AG04450 (cell line): ENCODE data around the gene ZNF716. TPM values are rescaled to one million over a fixed set of nuclear protein-coding genes. Genes with fewer than 3 reads are reported as not detected.
"Not testable (repeated sequence)": the region's sequence is repeated elsewhere in the genome, so short reads cannot be mapped to it uniquely, and the experiment has no call there.

ENCODE experiments used
- CTCF ChIA-PET: fragments of 300-600, 350-600 bp; formaldehyde crosslinking; extraction: SDS; loops from one replicate; lab custom pipeline; 2022; ENCODE audit warnings: antibody characterized with exemption, inconsistent platforms; lab: Charles Lee
- POLR2A ChIA-PET: fragments of 350-600 bp; formaldehyde crosslinking; extraction: SDS; loops from one replicate; lab custom pipeline; 2021; ENCODE audit warnings: antibody characterized with exemption, inconsistent platforms; lab: Yijun Ruan, JAX
- DNase-seq: peaks from one replicate; pipeline ENCODE4 v3.0.0-alpha.2; 2011; ENCODE audit warnings: low read depth, low spot score
- H3K27ac ChIP-seq: one replicate; pipeline ENCODE4 v1.5.1; 2012; ENCODE audit warnings: low read depth, low read length, control low read depth
- H3K27me3 ChIP-seq: one replicate; pipeline ENCODE4 v1.6.0; 2012; ENCODE audit warnings: low read length; ENCODE audit not compliant: control insufficient read depth, insufficient read depth
- H3K4me3 ChIP-seq: 2 replicates; pipeline ENCODE4 v1.5.1; 2011; ENCODE audit warnings: mild to moderate bottlenecking, low read depth, low read length, control low read depth
- H3K9me3 ChIP-seq: 2 replicates; pipeline ENCODE4 v1.5.1; 2012; ENCODE audit warnings: low read length; ENCODE audit not compliant: control insufficient read depth, insufficient read depth
- polyA plus RNA-seq: library from polyadenylated mRNA; depleted of rRNA; stranded (reverse); fragments of >200 nt; gene quantifications from 2 replicates; pipeline ENCODE4 v1.2.3, GENCODE V29; 2011
- TF ChIP-seq, protein P1 (sequence below): IDR thresholded peaks from 2 replicates; pipeline ENCODE4 v1.5.1; 2011; ENCODE audit warnings: low read depth, low read length, control low read depth, inconsistent platforms

ZNF716 gene
- polyA plus RNA-seq, 1 experiment: not detected

DNA sequence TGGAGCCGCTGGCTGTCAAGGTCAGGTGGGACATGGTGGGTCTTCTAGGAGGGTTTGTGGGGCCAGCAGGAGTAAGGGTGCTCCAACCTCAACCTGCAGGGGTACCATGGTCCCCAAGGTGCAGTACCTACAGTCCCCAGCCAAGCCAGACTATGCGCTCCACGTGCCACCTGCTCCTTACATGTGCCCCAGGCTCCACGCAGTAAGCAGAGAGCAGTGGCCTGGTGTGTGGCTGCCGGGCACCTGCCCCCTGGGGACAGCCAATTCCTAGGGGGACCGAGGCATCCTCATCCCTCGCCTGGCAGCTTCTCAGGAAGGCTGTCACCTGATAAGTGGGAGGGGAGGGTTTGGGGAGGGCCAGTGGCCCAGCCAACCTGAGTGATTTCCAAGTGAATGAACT, 11.7 kb upstream of the ZNF716 start:
- TF ChIP-seq, protein P1, sequence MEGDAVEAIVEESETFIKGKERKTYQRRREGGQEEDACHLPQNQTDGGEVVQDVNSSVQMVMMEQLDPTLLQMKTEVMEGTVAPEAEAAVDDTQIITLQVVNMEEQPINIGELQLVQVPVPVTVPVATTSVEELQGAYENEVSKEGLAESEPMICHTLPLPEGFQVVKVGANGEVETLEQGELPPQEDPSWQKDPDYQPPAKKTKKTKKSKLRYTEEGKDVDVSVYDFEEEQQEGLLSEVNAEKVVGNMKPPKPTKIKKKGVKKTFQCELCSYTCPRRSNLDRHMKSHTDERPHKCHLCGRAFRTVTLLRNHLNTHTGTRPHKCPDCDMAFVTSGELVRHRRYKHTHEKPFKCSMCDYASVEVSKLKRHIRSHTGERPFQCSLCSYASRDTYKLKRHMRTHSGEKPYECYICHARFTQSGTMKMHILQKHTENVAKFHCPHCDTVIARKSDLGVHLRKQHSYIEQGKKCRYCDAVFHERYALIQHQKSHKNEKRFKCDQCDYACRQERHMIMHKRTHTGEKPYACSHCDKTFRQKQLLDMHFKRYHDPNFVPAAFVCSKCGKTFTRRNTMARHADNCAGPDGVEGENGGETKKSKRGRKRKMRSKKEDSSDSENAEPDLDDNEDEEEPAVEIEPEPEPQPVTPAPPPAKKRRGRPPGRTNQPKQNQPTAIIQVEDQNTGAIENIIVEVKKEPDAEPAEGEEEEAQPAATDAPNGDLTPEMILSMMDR: no peak
- Histone ChIP-seq H3K27me3 (no peaks in the 10 kb centered on the region), H3K9me3 (peaks cover 48% of the 10 kb centered on the region), H3K27ac (no peak overlapping the region), H3K4me3 (no peak overlapping the region)
- DNase-seq: no peak
- ChIA-PET POLR2A (no interaction called here), CTCF (no interaction called here)

DNA sequence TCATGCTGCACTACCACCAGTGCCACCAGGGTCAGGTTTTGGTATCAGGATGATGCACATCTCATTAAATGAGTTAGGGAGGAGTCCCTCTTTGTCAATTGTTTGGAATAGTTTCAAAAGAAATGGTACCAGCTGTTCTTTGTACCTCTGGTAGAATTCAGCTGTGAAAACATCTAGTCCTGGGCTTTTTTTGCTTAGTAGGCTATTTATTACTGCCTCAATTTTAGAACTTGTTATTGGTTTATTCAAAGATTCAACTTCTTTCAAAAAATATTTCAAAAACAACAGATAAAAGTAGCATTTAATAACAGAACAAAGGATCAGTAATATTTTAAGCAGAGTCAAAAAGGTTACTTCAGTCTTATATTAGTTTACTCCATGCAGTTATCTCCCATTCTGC, 6.4 kb upstream of the ZNF716 start:
- no peak overlapping the region for H3K4me3 ChIP-seq
- TF ChIP-seq, protein P1: no peak

DNA sequence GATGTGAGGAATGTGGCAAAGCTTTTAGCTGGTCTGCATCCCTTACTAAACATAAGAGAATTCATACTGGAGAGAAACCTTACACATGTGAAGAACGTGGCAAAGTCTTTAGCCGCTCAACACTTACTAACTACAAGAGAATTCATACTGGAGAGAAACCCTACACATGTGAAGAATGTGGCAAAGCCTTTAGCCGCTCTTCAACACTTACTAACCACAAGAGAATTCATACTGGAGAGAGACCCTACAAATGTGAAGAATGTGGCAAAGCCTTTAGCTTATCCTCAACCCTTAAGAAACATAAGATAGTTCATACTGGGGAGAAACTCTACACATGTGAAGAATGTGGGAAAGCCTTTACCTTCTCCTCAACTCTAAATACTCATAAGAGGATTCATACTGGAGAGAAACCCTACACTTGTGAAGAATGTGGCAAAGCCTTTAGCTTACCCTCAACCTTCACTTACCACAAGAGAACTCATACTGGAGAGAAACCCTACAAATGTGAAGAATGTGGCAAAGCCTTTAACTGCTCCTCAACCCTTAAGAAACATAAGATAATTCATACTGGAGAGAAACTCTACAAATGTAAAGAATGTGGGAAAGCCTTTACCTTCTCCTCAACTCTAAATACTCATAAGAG, 19.3 kb downstream of the ZNF716 start:
- CTCF ChIA-PET, POLR2A ChIA-PET, H3K27me3 ChIP-seq, H3K27ac ChIP-seq, DNase-seq, H3K4me3 ChIP-seq: not testable (repeated sequence)
- peaks cover 21% of the 10 kb centered on the region for H3K9me3 ChIP-seq

More for the DNA sequence above, 6.4 kb upstream of the ZNF716 start:
- POLR2A ChIA-PET: no interaction called here
- H3K27ac ChIP-seq: no peak overlapping the region
- peaks cover 38% of the 10 kb centered on the region for H3K9me3 ChIP-seq
- no peak for DNase-seq
- CTCF ChIA-PET: no interaction called here
- H3K27me3 ChIP-seq: no peaks in the 10 kb centered on the region

DNA sequence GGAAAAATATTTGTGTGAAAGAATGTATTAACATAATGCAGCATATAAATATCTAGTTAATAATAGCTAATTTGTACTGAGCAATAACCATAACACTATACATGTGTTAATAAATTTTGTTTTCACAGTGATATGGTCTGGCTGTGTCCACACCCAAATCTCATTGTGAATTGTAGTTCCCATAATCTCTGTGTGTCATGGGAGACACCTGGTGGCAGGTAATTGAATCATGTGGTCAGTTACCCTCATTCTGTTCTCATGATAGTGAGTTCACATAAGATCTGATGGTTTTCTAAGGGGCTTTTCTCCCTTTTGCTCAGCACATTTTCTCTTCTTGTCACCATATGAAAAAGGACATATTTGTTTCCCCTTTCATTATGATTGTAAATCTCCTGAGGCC, 30.3 kb downstream of the ZNF716 start:
- H3K27me3 ChIP-seq, H3K4me3 ChIP-seq, H3K27ac ChIP-seq, POLR2A ChIA-PET, DNase-seq, CTCF ChIA-PET: not testable (repeated sequence)
- peaks cover 27% of the 10 kb centered on the region for H3K9me3 ChIP-seq

DNA sequence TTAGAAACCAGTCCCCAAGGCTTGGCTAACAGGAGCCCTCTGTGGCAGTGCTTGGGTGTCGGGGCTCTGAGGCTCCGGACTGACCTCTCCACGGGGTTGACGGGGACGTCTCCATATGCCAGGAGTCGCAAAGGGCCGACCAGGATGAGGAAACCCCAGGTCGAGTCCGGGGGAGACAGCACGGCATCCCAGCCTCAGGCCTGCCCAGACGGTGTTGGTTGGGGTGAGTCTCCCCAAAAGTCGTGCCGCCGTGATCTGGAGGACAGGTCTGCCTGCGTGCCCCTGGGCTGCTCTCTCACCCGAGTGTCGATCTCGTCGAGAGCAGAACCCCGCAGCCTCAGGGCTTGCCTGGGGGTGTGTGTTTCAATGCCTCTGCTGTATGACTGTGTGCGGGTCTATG, 35.0 kb downstream of the ZNF716 start:
- H3K9me3 ChIP-seq: peaks cover 51% of the 10 kb centered on the region
- H3K27me3 ChIP-seq, POLR2A ChIA-PET, DNase-seq, CTCF ChIA-PET, H3K27ac ChIP-seq, H3K4me3 ChIP-seq: not testable (repeated sequence)

DNA sequence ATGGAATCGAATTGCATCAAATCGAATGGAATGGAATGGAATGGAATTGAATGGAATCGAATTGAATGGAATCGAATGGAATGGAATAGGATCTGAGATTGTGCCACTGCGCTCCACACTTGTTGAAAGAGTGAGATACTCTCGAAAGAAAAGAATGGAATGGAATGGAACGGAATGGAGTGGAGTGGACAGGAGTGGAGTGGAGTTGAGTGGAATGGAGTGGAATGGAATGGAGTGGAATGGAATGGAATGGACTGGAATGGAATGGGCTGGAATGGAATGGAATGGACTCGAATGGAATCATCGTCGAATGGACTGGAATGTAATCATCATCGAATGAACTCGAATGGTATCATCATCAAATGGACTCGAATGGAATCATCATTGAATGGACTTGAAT, 38.0 kb downstream of the ZNF716 start:
- DNase-seq: no peak
- TF ChIP-seq, protein P1: no peak
- CTCF ChIA-PET: no interaction called here

DNA sequence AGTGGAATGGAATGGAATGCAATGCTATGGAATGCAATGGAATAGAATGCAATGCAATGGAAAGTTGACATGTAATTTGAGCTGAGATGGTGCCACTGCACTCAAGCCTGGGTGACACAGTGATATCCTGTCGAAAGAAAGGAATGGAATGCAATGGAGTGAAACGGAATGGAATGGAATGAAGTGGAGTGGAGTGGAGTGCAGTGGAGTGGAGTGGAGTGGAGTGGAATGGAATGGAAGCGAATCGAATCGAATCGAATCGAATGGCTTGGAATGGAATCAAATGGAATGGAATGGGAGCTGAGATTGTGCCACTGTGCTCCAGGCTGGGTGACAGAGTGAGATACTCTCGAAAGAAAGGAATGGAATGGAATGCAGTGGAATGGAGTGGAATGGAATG, 45.1 kb downstream of the ZNF716 start:
- H3K4me3 ChIP-seq, H3K27ac ChIP-seq, POLR2A ChIA-PET, CTCF ChIA-PET, DNase-seq, H3K27me3 ChIP-seq: not testable (repeated sequence)
- peaks cover 55% of the 10 kb centered on the region for H3K9me3 ChIP-seq

More for the DNA sequence above, 38.0 kb downstream of the ZNF716 start:
- no peak overlapping the region for H3K4me3 ChIP-seq
- H3K9me3 ChIP-seq: peaks cover 77% of the 10 kb centered on the region
- no peak overlapping the region for H3K27ac ChIP-seq
- POLR2A ChIA-PET: no interaction called here
- no peaks in the 10 kb centered on the region for H3K27me3 ChIP-seq
